HG02981 (cell line): ENCODE results near the gene OPCML.
A peak's percentile ranks its signal among the peaks of the same experiment; 100 is the strongest.

Experiments used
- ATAC-seq: cut with Tn5 transposase; IDR thresholded peaks from one replicate; pipeline ENCODE4 v1.9.1; 2021; ENCODE audit warnings: mild to moderate bottlenecking, moderate library complexity; ENCODE audit not compliant: unreplicated experiment

The OPCML gene

GRCh38 chr11:132779497-132779896 lies 752.8 kb downstream of the OPCML start:
- no peak for ATAC-seq

- ATAC-seq, result no peak
Observed at GRCh38 chr11:132777067-132777975, 755.0 kb downstream of the OPCML start.

- no peak for ATAC-seq
Observed at GRCh38 chr11:132773751-132774150, 758.5 kb downstream of the OPCML start.

GRCh38 chr11:132772703-132773545 lies 759.4 kb downstream of the OPCML start:
- ATAC-seq, result no peak

- ATAC-seq, result no peak
Observed at GRCh38 chr11:132771746-132772145, 760.6 kb downstream of the OPCML start.

GRCh38 chr11:132770829-132771530 lies 761.3 kb downstream of the OPCML start:
- ATAC-seq, result no peak

GRCh38 chr11:132763503-132763902 lies 768.8 kb downstream of the OPCML start:
- no peak for ATAC-seq

- no peak for ATAC-seq
Observed at GRCh38 chr11:132755934-132756333, 776.4 kb downstream of the OPCML start.

GRCh38 chr11:132751516-132752250 lies 780.6 kb downstream of the OPCML start:
- no peak for ATAC-seq

GRCh38 chr11:132746305-132746704 lies 786.0 kb downstream of the OPCML start:
- no peak for ATAC-seq

GRCh38 chr11:132745306-132745705 lies 787.0 kb downstream of the OPCML start:
- no peak for ATAC-seq

- ATAC-seq, result no peak
Observed at GRCh38 chr11:132744771-132745170, 787.5 kb downstream of the OPCML start.

- ATAC-seq, result no peak
Observed at GRCh38 chr11:132743601-132744000, 788.7 kb downstream of the OPCML start.

- no peak for ATAC-seq
Observed at GRCh38 chr11:132742929-132743328, 789.4 kb downstream of the OPCML start.

GRCh38 chr11:132734217-132734616 lies 798.1 kb downstream of the OPCML start:
- ATAC-seq, result no peak

- no peak for ATAC-seq
Observed at GRCh38 chr11:132728026-132728425, 804.3 kb downstream of the OPCML start.

GRCh38 chr11:132721526-132721925 lies 810.8 kb downstream of the OPCML start:
- ATAC-seq, result no peak

GRCh38 chr11:132719684-132720083 lies 812.6 kb downstream of the OPCML start:
- no peak for ATAC-seq

GRCh38 chr11:132718711-132719671 lies 813.3 kb downstream of the OPCML start:
- peak; percentile 68 for ATAC-seq
